DMS53 treated with DMSO at 0.1 percent for 48 hours (cell line): Measurements from ENCODE around the gene CCND2.
A peak's percentile ranks its signal among the peaks of the same experiment; 100 is the strongest.

Source experiments
- DNase-seq: peaks from one replicate; lab custom pipeline; 2025; ENCODE audit not compliant: unreplicated experiment; lab: John Stamatoyannopoulos, UW

Gene CCND2

DNA sequence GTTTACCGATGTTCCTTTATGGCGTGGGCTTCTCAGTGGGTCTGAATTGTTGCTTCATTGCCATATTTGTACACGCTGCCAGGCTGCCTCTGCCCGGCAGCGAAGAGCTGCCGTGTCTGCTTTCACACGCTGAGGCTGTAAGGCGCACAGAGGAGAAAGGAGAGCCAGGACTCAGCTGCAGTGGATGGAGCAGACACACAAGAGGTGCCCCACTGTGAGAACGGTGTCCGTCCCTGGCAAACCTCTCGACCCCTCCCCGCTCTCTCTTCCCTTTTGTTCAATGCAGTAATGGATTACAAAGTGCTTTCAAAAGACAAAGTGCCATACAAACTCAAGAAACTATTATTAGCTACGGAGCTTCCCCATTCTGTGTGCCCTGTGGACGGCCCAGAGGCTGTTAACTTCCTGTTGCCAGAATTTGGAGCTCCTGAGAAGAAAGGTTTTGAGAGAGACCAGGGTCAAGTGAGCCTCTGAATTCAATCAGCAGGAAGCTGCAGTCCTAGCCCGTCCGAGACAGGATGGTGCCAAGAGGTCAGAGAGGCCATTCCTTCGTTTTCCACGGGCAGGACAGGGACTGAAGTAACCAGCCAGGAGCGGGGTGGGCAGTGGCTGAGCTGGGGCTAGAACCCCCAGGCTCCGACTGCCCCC, 15.8 kb downstream of the CCND2 start:
- DNase-seq, result no peak

DNA sequence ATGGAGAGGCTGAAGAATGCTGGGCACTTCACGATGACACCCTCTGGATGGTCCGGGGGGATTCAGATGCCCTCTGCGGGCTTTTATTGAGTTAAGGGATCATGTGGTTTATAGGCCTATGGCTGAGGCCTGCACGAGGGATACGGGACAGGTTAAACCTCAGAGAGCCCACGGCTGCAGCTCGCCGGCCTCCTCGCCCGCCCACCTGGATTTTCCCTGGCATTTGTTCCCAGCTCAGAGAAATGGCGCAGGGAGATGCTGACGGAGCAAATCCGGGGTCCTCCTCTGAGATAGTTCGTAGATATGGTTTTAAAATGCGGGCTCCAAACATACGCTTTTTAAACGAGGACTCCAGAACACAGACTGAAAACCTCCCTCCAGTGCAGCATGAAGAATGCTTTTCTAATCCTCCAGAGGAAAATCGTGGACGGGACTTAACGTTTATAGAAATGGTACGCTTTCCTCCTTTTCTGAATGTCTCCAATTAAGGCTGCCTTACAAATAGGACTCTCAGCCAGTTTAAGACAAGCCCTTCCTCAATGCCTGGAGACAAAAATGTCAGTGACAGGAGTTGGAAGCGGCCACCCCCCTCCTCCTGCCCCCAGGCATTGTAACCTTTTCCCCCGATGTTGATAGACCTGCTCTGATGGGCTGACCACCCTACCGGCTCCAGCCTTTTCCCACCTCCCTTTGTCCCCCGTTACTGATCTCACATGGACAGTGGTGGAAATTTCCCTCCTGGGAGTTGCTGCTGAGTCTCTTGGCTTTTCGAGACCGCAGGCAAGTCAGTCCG, 16.6 kb downstream of the CCND2 start:
- no peak for DNase-seq

DNA sequence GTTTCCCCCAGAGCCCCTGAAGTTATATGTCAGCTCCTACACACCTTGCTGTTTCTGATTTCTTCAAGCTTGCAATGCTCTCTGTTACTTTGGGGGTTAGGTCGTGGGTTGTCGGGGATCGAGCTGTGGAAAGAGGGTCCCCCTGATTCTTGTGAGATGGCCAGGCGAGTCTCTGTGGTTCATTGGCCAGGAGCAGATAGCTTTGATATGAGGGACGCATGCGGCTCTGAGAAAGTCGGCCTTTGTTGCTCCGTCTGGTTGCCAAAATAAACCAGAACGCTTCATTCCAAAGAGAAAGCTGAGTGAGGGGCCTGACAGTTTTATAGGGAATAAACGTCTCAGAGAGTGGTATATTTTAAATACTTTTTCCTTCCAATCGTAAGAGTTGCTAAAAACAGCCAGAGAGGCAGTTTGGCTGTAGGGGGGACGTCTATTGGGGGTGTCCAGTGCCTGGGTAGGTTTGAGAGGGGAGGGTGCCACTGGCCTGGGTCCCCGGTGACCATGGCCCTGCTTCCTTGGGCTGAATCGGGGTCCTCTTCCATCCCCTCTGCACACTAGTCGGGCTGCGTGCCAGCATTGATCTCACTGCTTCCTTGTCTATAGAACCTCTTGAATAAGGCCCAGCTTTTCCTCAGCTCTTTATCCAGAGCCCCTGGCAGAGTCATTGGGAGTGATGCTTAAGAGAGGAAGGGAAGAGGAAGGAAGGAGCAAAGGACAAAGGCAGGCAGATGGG, 18.9 kb downstream of the CCND2 start:
- no peak for DNase-seq

DNA sequence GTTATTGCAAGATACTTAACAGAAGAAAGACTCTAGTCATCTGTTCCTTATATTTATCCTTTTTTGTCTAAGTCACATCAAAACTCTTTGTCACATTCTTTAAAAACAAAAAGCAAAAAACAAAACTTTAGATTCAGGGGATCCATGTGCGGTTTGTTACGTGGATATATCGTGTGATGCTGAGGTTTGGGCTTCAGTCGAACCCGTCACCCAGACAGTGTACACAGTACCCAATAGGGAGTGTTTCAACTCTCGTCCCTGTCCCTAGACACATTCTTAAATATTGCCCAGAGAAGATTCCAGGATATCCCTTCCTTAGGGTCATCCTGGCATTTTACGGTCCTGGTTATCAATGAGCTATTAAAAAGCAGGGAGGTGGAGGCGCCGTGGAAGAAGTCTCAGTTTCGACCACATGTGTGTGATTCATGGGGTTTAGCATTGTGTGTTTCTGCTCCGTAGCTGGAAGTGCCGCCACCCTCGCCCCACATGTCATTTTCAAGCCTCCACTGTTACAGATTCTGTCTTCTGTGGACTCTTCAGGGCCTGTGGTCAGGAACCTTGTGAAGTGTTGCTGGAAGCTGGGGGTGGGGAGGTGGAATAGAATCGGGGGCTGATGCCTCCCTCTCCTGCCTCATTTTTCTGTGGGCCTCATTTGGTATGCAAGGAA, 19.9 kb downstream of the CCND2 start:
- no peak for DNase-seq

DNA sequence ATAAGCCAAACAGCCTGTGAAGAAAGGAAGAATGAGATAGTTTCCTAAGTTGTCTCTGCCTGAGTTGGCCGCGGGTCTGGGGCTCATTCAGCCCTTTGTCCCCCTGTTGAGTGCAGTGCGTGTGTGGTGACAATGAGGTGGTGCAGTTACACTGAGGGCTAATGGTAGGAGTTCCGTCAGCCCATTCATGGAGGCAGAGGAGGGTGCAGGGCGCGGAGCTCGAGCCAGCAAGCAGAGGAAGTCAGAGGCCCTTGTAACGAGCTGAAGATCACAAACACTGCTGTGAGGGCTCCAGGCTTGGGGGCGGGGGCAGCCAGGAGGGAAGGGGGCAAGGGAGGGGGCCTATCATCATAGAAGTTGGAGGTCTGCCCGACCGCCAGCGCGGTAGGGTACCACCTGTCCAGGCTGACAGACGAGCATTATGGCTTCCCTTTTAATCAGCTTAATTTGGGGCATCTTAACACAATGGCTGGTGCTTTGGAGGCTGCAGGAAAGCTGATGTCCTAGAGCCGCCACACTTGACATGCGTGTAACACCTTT, 20.5 kb downstream of the CCND2 start:
- DNase-seq, result no peak

DNA sequence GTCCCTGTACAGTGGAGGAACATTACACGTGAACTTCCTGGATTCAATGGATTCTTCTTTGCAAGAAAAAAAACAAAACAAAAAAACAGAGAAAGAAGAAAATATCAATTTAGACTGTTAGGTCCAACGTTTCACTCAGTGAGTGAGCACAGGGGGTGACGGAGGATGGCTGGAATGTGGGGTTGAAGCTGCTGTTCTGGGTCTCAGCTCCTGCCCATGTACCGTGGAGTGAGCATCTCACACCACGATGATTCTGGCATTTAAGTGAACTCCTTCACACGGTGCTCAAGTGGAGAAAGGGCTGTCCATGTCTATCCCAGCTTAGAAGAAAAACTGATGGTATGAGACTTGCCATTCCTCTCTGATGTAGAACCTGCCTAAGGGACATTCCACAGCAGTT, 23.2 kb downstream of the CCND2 start:
- no peak for DNase-seq

DNA sequence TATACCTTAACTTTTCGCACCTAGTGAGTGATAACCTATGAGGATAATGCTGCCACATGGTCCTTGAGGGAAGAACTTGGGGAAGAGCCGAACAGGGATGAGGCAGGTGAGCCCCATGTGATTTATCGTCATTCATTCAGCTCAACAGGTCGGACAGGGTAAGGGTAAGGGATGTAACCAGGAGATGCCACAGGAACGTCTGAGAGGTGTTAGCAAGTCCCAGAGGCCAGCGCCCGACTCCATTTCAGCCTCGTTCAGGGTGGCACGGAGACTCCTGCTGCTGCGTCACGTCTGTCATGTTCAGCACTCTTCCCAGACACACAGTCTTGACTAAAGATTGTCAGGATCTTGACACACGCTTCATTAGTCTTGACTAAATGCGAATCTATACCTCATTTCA, 24.1 kb downstream of the CCND2 start:
- DNase-seq, result no peak

DNA sequence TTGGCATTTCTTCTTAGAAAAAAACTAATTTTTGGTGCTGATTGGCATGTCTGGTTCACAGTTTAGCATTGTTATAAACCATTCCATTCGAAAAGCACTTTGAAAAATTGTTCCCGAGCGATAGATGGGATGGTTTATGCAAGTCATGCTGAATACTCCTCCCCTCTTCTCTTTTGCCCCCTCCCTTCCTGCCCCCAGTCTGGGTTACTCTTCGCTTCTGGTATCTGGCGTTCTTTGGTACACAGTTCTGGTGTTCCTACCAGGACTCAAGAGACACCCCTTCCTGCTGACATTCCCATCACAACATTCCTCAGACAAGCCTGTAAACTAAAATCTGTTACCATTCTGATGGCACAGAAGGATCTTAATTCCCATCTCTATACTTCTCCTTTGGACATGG, 27.3 kb downstream of the CCND2 start:
- DNase-seq, result no peak

DNA sequence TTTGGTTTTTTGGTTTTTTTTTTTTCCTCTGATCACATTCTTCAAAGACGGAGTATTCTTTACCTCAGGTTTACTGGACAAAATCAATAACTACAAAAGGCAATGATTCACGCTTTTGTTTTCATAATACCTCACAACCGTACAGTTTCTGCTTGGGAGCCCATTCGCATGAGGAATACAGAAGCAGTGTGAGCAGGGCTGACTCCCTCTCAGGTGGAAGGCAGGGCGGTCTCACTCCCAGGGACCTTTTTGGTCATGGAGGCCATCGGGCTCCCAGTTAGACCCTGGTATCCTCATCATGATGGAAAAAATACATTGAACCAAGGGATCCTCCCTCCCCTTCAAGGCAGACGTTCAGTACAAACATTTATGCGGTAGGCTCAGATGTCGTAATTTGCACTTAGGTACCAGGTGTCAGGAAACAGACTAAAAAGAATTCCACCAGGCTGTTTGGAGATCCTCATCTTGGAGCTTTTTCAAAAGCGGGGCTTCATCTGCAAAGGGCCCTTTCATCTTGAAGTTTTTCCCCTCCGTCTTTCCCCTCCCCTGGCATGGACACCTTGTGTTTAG, 28.5 kb downstream of the CCND2 start:
- no peak for DNase-seq

DNA sequence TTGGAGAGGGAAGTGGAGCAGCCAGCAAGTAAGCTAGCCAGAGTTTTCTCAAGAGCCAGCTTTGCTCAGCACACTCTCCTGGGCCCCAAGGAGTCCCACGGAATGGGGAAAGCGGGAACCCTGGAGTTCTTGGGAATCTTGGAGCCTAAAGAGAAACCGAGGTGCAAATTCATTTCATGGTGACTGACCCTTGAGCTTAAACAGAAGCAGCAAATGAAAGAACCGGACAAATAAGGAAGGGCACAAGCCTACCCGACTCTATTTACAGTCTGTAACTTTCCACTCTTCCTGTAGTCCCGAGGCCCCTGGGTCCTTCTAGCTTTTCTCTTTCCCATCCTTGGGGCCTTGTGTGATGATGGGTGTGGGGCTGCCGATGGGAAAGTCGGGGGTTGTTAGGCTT, 29.3 kb downstream of the CCND2 start:
- DNase-seq, result no peak

DNA sequence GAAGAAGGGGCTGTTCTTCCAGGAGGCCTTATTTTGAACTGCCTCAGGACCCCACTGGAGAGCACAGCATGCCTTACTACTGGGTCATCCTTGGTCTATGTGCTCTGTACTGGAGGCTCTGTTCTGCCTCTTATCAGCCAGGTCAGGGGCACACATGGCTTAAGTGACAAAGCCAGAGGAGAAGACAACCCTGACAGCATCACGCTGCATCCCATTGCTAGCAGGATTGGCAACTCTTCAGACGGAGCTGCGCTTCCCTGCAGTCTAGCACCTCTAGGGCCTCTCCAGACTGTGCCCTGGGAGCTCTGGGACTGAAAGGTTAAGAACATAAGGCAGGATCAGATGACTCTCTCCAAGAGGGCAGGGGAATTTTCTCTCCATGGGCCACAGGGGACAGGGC, 30.2 kb downstream of the CCND2 start:
- no peak for DNase-seq

DNA sequence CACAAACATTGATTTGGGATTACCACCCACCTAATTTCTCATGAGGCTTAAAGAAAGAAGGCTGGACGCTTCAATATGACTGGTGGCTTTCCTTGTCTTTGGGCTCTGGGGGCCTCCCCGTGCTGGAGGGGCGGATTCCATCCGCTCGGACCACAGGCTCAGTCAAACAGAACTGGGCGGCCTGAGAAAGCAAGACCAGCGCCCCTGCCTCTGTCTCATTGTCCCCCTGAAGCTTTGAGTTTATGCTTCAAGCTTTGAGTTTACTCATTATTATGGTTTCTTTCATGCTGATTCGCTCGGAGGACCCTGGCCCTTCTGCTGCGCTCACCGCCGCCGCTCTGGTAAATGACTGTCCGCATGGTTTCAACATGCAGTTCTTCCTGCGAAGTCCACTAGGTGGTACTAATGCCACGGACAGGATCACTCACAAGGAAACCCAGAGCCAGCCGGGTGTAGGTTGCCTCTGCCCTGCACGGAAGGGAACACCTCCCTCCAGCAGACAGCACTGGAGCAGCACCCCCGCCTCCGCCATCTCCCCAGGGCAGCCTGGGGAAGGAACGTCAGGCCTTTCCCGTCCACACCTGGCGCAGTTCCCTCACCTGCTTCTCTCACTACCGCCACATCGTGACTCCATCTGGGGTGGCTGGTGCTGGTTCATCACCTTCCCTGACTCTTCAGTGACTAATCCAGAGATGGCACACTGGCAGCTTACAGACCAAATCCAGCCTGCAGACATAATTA, 34.2 kb downstream of the CCND2 start:
- DNase-seq, result peak; percentile 100

DNA sequence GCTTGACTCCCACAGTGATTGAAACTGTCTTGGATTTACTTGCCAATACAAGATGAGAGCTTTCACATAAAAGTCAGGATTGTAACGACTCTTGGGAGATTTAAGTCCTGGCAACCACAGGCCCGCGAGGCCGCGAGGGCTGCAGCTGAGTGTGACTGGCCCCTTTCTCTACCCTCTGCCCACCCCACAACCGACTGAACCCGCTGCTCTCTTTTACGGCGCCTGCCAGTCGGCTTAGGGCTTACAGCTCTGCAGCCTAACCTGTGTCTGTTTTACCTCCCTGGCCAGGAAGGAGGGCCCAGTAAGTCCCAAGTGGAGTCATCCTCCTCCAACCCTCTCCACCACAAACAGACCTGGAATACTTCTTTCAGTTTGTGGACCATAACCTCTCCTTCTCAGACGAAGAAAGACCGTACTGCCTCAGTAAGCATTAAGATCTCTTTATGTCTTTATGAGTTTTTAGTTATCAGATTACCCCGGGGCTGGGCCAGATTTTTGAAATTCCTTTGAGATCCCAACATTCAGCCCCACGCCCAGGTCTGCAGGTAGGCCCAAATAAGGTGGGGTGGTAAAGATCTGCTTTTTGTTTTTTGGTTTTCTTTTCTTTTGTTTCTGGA, 34.9 kb downstream of the CCND2 start:
- no peak for DNase-seq

DNA sequence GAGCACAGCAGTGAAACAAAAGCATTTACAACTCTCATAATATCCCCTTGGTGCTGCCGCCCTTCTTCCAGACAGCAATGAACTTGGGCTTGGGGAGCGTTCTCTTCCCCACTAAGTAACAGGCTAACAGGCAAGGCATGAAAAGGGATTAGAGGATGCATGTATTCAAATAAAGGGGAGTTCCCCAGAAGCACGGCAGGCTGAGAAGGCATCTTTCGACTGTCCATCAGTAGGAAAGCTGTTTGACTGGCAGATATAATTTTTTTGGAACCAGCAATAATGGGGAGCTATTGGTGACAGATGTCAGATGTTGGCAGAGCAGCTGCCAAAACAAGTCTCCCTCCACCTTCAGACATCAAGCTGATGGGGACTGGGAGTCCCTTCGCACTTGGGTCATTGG, 38.2 kb downstream of the CCND2 start:
- no peak for DNase-seq

DNA sequence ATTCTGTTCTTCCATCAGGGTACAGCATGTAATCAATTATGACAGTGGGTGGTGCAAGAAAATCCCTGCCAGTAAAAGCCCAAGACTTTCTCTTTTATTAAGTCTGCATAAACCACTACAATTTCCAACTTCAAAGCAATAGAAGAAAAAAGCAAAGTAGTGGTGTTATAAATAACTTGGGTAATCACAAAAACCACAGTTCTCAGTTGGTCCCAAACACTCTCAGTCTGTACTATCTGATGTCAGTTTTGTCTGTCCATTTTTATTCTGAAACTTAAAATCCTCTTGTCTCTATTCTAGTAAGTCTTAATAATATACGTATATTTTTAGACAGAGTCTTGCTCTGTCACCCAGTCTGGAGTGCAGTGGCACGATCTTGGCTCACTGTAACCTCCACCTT, 38.7 kb downstream of the CCND2 start:
- DNase-seq, result no peak

DNA sequence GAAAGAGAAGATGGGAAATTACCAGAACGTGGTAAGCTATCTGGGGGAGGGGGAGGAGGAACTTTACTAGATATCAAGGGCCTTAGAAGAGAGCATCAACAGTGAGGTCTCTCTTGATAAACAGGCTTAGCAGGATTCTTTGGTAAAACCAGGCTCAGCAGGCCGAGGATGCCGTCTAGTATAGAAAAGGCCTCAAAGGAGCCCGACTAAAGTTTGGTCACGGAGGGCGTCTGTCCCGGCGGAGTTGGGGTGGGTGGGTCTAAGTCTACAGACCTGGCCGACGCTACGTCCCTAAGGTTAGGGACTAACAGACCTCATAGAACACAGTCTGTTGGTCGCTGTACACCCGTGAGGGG, 46.9 kb downstream of the CCND2 start:
- DNase-seq, result peak; percentile 100

DNA sequence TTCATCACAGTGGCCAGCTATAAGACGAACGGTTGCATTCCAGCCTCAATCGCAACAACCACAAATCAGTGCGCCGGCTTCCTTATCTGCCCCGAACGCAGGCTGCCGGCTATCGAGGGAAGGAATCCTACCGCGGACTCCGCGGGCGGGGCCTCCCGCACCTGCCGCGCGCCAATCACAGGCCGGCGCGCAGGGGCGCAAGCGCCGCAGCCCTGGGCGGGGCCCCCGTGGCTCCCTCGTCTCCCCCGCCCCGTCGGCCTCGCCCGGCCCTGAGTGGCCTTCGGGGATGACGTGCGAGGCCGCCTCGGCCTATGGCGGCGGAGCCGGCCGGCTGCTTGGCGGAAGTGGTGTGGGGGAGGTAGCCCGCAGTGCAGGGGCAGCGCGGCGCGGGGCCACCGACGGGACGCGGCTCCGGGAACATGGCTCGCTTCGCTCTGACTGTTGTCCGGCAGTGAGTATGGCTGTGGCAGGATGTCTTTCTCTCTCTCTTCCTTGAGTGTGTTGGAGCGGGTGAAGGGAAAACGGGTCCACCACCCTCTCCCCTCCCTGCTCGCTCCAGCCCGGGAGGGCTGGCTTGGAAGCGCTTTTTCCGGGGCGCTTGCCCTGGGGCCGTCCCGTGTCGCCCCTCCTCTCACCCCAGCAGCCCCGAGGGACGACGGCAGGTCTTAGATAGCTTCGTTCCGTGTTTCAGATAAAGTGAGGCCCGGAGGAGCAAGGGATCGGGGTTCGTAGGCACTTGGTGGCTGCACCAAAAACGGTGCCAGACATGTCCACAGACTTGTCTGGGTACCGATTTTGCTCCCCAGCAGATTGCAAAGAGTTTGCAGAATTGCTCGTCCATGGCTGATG, 47.5 kb downstream of the CCND2 start, which contains the start of gene TIGAR:
TIGAR (plus strand) TSS at position 361 of the 849 bp plus-strand sequence; CDS start at position 420, 59 bp downstream.
- DNase-seq, result peak; percentile 100

DNA sequence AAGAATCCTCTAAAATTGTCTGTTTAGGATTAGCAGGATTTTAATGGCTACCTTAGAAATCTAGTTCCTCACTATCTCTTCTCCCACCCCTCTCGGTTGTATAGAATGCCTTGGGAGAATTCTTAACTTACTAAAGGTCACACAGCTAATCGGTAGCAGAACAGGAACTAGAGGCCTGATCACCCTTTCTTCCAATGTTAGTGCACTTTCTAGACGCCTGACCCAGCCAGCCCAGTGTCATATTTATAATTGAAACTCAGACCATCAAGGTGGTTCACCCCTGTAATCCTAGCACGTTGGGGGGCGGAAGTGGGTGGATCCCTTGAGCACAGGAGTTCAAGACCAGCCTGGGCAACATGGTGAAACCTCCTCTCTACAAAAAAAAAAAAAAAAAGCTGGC, 49.2 kb downstream of the CCND2 start:
- no peak for DNase-seq
